SH-SY5Y (cell line): ENCODE results near the gene NRSN2.

Experiments
- GATA2 ChIP-seq: IDR thresholded peaks from 2 replicates; pipeline ENCODE4 v1.6.1; 2011; ENCODE audit warnings: mild to moderate bottlenecking, low read depth, low read length
- GATA3 ChIP-seq: IDR thresholded peaks from 2 replicates; pipeline ENCODE4 v1.6.1; 2011; ENCODE audit warnings: low read depth, mild to moderate bottlenecking, low read length, moderate library complexity

NRSN2 gene

DNA sequence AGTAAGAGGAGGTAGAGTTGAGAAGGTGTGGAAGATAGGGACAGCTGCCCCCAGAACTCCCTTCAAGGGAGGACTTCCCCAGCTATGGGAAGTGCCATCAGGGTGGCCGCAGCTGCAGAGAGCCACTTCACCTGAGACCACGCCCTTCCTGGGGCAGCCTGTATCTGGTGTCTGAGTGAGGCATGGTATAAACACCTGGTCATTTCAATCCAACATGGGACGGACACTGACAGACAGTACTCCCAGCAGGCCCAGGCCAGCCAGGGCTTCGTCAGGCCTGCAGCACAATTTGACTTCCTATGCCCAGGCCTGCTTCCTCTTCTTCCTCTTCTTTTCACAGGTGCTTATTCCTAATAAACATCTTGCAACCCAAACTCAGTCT is 17.1 kb upstream of the NRSN2 start:
- TF ChIP-seq GATA3 (no peak), GATA2 (no peak)

- TF ChIP-seq GATA2 (no peak), GATA3 (no peak)
These were observed 16.4 kb upstream of the NRSN2 start for GRCh38 chr20:330233-331149.

- TF ChIP-seq GATA3 (no peak), GATA2 (no peak)
These were observed 12.3 kb upstream of the NRSN2 start for GRCh38 chr20:334578-334977.

DNA sequence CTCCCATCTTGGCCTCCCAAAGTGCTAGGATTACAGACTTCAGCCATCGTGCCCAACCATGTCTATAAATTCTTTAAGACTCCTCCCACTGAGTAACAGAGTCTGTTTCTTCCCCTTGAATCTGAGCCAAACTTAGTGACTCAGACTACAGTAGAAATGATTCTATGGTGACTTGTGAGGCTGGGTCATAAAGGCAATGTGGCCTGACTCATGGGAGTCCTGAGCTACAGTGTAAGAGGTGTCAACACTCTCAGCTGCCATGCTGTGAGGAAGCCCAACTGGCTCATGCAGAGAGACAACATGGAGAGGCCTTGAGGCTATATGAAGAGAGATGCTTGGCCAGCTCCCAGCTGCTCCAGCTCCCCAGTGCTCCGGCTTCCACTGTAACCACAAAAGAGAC is 5.2 kb upstream of the NRSN2 start:
- TF ChIP-seq GATA3 (no peak), GATA2 (no peak)

DNA sequence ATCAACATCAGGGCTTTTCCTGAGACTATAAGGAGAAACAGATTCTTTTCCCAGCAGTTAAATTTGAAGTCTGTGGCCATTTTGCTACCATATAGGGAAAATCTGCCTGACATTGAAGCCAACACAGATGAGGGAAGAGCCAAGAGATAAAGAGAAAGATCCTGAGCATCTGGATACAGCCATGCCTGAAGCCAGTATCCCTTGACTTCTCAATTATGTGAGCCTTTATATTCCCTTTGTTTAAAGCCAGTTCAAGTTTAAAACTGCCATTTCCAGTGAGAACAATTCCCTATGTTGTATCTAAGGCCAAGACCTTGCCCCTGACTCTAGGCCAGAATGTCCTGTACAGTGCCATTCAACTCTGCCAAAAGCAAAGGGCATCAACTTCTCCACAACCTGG is 3.8 kb upstream of the NRSN2 start:
- TF ChIP-seq GATA3 (no peak), GATA2 (no peak)

DNA sequence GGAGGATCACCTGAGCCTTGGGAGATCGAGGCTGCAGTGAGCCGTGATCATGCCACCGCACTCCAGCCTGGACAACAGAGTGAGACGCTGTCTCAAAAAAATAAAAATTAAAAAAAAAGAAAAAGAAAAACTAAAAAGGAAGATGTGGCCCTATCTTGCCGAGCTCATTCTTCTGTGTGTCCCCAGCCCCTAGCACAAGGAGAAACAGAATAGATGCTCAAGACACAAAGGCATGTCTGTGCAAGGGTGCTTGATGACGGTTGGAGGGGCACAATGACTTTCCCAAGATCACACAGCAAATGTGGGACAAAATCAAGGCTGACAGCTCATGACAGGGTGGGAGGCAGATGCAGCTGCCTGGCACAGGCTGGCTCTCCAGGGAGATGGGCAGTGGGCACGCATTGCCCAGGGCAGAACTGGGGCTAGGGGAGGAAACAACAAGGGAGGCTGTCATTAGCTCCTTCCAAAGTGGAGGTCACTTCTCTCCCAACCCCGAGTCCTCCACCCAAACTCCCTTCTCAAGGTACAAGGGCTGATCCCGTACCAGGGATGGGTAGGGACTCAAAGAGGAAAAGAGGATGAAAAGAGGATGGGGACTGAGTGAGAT is 775 bp upstream of the NRSN2 start:
- no peak for TF ChIP-seq GATA3
- no peak for TF ChIP-seq GATA2

GRCh38 chr20:347317-347639 is 367 bp downstream of the NRSN2 start:
- TF ChIP-seq GATA2, result no peak
- TF ChIP-seq GATA3, result no peak

- TF ChIP-seq GATA2 (0 out of 2 replicates have a peak, but pooled peaks have one; percentile 13), GATA3 (no peak)
These were observed 951 bp downstream of the NRSN2 start for GRCh38 chr20:347640-348484.

DNA sequence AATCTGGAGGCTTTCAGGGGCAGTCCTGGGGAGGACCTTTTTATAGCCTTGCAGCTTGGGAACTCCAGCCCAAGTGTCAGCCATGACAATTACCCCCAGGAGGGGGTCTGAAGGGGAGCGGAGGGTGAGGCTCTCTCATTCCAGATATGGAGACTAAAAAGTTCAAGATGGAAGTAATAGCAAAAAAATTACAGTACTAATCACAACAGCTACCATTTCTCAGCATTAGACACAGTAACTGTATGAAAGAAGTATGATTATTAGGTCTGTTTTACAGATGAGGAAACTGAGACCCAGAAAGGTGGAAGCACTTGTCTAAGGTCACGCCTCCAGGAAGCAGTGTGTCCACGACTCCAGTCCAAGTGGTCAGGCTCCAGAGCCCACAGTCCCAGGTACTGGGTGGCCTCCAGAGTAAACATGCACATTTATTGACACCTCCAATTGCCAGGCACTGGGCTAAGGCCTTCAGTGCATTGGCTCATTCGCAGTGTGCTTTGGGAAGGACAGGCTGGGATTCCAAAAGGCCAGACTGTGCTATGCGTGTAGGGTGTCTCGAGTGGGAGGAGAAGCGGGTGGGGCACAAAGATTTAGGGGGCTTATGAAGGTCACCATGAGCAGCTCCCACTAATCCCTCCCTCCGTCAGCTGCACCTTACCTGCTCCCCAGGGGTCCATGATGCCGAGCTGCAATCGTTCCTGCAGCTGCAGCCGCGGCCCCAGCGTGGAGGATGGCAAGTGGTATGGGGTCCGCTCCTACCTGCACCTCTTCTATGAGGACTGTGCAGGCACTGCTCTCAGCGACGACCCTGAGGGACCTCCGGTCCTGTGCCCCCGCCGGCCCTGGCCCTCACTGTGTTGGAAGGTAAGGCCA is 2.3 kb downstream of the NRSN2 start:
- TF ChIP-seq GATA3 (no peak), GATA2 (no peak)

DNA sequence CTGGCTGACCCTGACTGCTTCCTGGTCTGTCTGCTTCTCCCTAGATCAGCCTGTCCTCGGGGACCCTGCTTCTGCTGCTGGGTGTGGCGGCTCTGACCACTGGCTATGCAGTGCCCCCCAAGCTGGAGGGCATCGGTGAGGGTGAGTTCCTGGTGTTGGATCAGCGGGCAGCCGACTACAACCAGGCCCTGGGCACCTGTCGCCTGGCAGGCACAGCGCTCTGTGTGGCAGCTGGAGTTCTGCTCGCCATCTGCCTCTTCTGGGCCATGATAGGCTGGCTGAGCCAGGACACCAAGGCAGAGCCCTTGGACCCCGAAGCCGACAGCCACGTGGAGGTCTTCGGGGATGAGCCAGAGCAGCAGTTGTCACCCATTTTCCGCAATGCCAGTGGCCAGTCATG is 6.3 kb downstream of the NRSN2 start:
- TF ChIP-seq GATA3, result no peak
- no peak for TF ChIP-seq GATA2

- TF ChIP-seq GATA3 (no peak), GATA2 (no peak)
These were observed 7.5 kb downstream of the NRSN2 start for GRCh38 chr20:354298-354977.

DNA sequence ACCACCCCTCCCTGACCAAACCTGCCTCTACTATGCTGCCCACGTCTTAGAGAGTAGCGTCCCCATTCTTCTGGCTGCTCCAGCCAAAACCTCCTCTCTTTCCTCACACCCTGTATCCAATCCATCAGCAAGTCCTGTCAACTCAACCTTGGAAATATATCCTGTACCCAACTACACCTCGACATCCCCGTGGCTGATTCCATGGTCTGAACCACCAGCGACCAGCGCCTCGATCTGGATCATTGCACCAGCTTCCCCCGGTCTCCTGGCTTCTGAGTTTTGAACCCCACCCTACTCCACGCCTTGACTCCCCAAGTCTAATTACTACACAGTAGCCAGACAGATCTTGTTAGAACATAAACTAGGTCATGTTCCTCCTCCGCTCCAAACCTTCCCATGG is 9.8 kb downstream of the NRSN2 start:
- no peak for TF ChIP-seq GATA3
- TF ChIP-seq GATA2, result no peak
